K562 (cell line): ENCODE data around the gene ENPP7. TPM values are rescaled to one million over a fixed set of nuclear protein-coding genes. Genes with fewer than 3 reads are reported as not detected.

Experiments
- ATAC-seq: fragments of 200-7000 bp; cut with Tn5 transposase; 3 replicates; pipeline ENCODE4 v1.9.1; 2020; ENCODE audit warnings: moderate library complexity
- BruUV-seq: library from RNA; stranded (reverse); fragments of 400-500 nt; replicated peaks from 2 replicates; lab custom pipeline; 2021; lab: Mats Ljungman, UMichigan
- CTCF ChIA-PET: fragments of 300-600 bp; formaldehyde crosslinking; extraction: SDS; loops from one replicate; lab custom pipeline; 2021; ENCODE audit warnings: low intra/inter-chr PET ratio; lab: Yijun Ruan, JAX
- POLR2A ChIA-PET: fragments of 300-600, 350-650 bp; sonication (Branson Sonifier 250); formaldehyde crosslinking; extraction: SDS; loops from one replicate; lab custom pipeline; 2021; ENCODE audit warnings: antibody characterized with exemption, inconsistent platforms; lab: Yijun Ruan, JAX
- DNase-seq, 4 experiments: peaks; one replicate each; pipeline versions ENCODE4 v3.0.0 to v3.0.0-alpha.2; 2011 to 2018; ENCODE audit warnings: low spot score in 3 of 4, mixed read lengths in 3 of 4; ENCODE audit errors: extremely low read depth in 1 of 4
- FAIRE-seq: peaks from 2 replicates; lab custom pipeline; 2011; peaks lifted over from hg19 to GRCh38; lab: Jason Lieb, UNC
- H2AFZ ChIP-seq: 2 replicates; pipeline ENCODE4 v1.6.0; 2011; ENCODE audit warnings: low read depth, low read length, control low read depth, inconsistent platforms
- H3K27ac ChIP-seq: fragments of 200-600 bp; 3 replicates; pipeline ENCODE4 v1.8.0; 2011; ENCODE audit warnings: low read depth, mild to moderate bottlenecking, control low read depth, inconsistent platforms, low read length, moderate library complexity, mixed read lengths; ENCODE audit errors: extremely low read depth
- H3K27me3 ChIP-seq, 2 experiments: fragments of 300-600 bp in 1 of 2; 2 replicates in 1 of 2; 3 replicates in 1 of 2; pipeline versions ENCODE4 v1.6.0 to v1.8.0; 2011; ENCODE audit warnings: inconsistent platforms in 2 of 2, low read length in 2 of 2, mild to moderate bottlenecking in 1 of 2, mixed read lengths in 1 of 2, moderate library complexity in 1 of 2; ENCODE audit not compliant: control insufficient read depth in 2 of 2, insufficient read depth in 2 of 2
- H3K36me3 ChIP-seq: fragments of 300-600 bp; 3 replicates; pipeline ENCODE4 v1.8.0; 2011; ENCODE audit warnings: mild to moderate bottlenecking, low read length, inconsistent platforms; ENCODE audit not compliant: control insufficient read depth, insufficient read depth
- H3K4me1 ChIP-seq, 2 experiments: fragments of 200-600 bp in 1 of 2; replicated peaks in 1 of 2; 2 replicates in 1 of 2; 3 replicates in 1 of 2; pipeline versions ENCODE4 v1.5.1 to v1.8.0; 2011; ENCODE audit warnings: inconsistent platforms in 2 of 2, low read length in 2 of 2, mild to moderate bottlenecking in 1 of 2, mixed read lengths in 1 of 2, moderate library complexity in 1 of 2; ENCODE audit not compliant: control insufficient read depth in 2 of 2, insufficient read depth in 2 of 2
- H3K4me2 ChIP-seq: 2 replicates; pipeline ENCODE4 v1.6.1; 2011; ENCODE audit warnings: low read length, control low read depth, inconsistent platforms, mixed read lengths; ENCODE audit not compliant: insufficient read depth
- H3K4me3 ChIP-seq: fragments of 200-600 bp; sonication (generic), shearing (Covaris generic); 2 replicates; pipeline ENCODE4 v1.5.1; 2016; ENCODE audit warnings: control low read depth, inconsistent platforms
- H3K79me2 ChIP-seq: fragments of 200-600 bp; 3 replicates; pipeline ENCODE4 v1.8.0; 2011; ENCODE audit warnings: low read length, inconsistent platforms; ENCODE audit not compliant: control insufficient read depth, insufficient read depth
- H3K9ac ChIP-seq, 2 experiments: 2 replicates each; pipeline versions ENCODE4 v1.6.0 to v1.6.1; 2011; ENCODE audit warnings: low read depth in 2 of 2, low read length in 2 of 2, control low read depth in 1 of 2, inconsistent platforms in 1 of 2, mild to moderate bottlenecking in 1 of 2, mixed read lengths in 1 of 2; ENCODE audit not compliant: insufficient read depth in 1 of 2
- H3K9me1 ChIP-seq: one replicate; pipeline ENCODE4 v1.6.0; 2011; ENCODE audit warnings: inconsistent platforms, mild to moderate bottlenecking, low read length, moderate library complexity; ENCODE audit not compliant: control insufficient read depth, insufficient read depth
- H3K9me3 ChIP-seq: replicated peaks from 2 replicates; pipeline ENCODE4 v1.5.1; 2011; ENCODE audit warnings: low read depth, low read length, inconsistent platforms; ENCODE audit not compliant: control insufficient read depth, insufficient read depth
- H4K20me1 ChIP-seq: replicated peaks from 2 replicates; pipeline ENCODE4 v1.6.1; 2011; ENCODE audit warnings: low read length, inconsistent platforms, mixed read lengths; ENCODE audit not compliant: control insufficient read depth, insufficient read depth
- DPF2 ChIP-seq: fragments of 450-650 bp; IDR thresholded peaks from 2 replicates; pipeline ENCODE4 v1.6.1; 2016
- POLR2G ChIP-seq: fragments of 200-400 bp; formaldehyde crosslinking; IDR thresholded peaks from 2 replicates; pipeline ENCODE4 v1.6.1; 2017; ENCODE audit warnings: low read depth, mild to moderate bottlenecking, antibody characterized with exemption, low read length, moderate library complexity
- SNAPC5 ChIP-seq: fragments of 250-450 bp; sonication (Bioruptor Pico); IDR thresholded peaks from 2 replicates; pipeline ENCODE4 v1.8.0; 2021; ENCODE audit warnings: moderate library complexity, mild to moderate bottlenecking, inconsistent platforms
- WGBS: fragments of 100-300 bp; shearing (Covaris generic); methylation state at CpG from one replicate; pipeline ENCODE4 v1.1.6; 2016; ENCODE audit warnings: low coverage, mixed read lengths; ENCODE audit not compliant: insufficient coverage; ENCODE audit errors: missing lambda C conversion rate; 5-methylcytosine and 5-hydroxymethylcytosine counted together
- in situ Hi-C: fragments of 300-500 bp; cut with MboI; formaldehyde crosslinking; loops from 4 replicates; pipeline ENCODE4 v1.15.0; 2018; ENCODE audit warnings: inconsistent platforms, mixed read lengths
- intact Hi-C: fragments of 100-400 bp; cut with micrococcal nuclease; formaldehyde crosslinking; loops from 2 replicates; pipeline ENCODE4 v1.14.2; 2022
- polyA plus RNA-seq, 8 experiments: library from polyadenylated mRNA; depleted of rRNA in 4 of 8; stranded (reverse) in 5 of 8; unstranded in 3 of 8; fragments of >200 nt; fragmentation: Nextera tagmentation in 2 of 8; fragmentation: Illumina TruSeq in 1 of 8; extraction: Ambion mirVana in 2 of 8; extraction: Trizol in 1 of 8; gene quantifications; 2 replicates each; pipeline versions ENCODE4 v1.2.1 to v1.2.3, GENCODE V29; 2011 to 2014; ENCODE audit warnings: inconsistent platforms in 1 of 8, missing spikeins in 1 of 8
- total RNA-seq, 7 experiments: library from RNA; depleted of rRNA in 6 of 7; stranded (reverse); fragments of >200 nt in 6 of 7; fragmentation: Illumina TruSeq in 2 of 7; extraction: Trizol in 2 of 7; gene quantifications; 2 replicates each; pipeline versions ENCODE4 v1.2.1 to v1.2.3, GENCODE V29; 2011 to 2021; ENCODE audit warnings: low replicate concordance in 1 of 7

ENPP7 gene
- total and polyA plus RNA-seq, 9 of the 15 experiments (the other 6 are each of a cell fraction or from before 2014, with no cell fraction given) = not detected

- H4K20me1 ChIP-seq = no peaks in the 10 kb centered on the region
- H3K4me3 ChIP-seq = no peak overlapping the region
- CTCF ChIA-PET = no interaction called here
- H3K9me3 ChIP-seq = no peaks in the 10 kb centered on the region
- no peak for ATAC-seq
- H3K79me2 ChIP-seq = no peaks in the 10 kb centered on the region
- peak overlapping the region in 1 of 2 experiments; percentile 75; a peak in 2 of 4 replicates for H3K9ac ChIP-seq
- no TSS peak for BruUV-seq
- no peaks in the 10 kb centered on the region for H3K9me1 ChIP-seq
- H3K4me2 ChIP-seq = no peak overlapping the region
- intact Hi-C loops = loop anchor here (5.0 kb wide), 1 partner anchor 39 kb away; no protein-coding TSS in a partner anchor
- H3K4me1 ChIP-seq = peaks cover 3 to 44% of the 10 kb centered on the region in 2 experiments; a peak in 2 of 5 replicates
- H3K27me3 ChIP-seq = no peaks in the 10 kb centered on the region
- in situ Hi-C loops = no loop called here
- H3K27ac ChIP-seq = no peak overlapping the region
- WGBS = 76% methylated on average over 14 of the region's 15 CpGs
- POLR2A ChIA-PET = interaction anchor here (0.6 to 2.1 kb wide), 8 partner anchors 8 to 100 kb away, joined by 3 to 11 read pairs (median 4); partner anchors contain the start of genes CBX2 and CBX8
- FAIRE-seq = no peak
- DNase-seq = no peak
- TF ChIP-seq SNAPC5 (no peak), POLR2G (peak; percentile 3), DPF2 (no peak)
- no peak overlapping the region for H2AFZ ChIP-seq
- H3K36me3 ChIP-seq = peaks cover 41% of the 10 kb centered on the region; the same call in 1 of the 3 replicates
Measured at GRCh38 chr17:79785900-79786810, 55.4 kb downstream of the ENPP7 start.
